ENCODE results near the gene TPO.
"Not testable (repeated sequence)": the region's sequence is repeated elsewhere in the genome, so short reads cannot be mapped to it uniquely, and the experiment has no call there.

The TPO gene

GRCh38 chr2:1489486-1489885, 76.2 kb downstream of the TPO start:
- no peak for DNase-seq (ENCODE audit: extremely low read depth, low read depth)
- TF ChIP-seq, protein P1, sequence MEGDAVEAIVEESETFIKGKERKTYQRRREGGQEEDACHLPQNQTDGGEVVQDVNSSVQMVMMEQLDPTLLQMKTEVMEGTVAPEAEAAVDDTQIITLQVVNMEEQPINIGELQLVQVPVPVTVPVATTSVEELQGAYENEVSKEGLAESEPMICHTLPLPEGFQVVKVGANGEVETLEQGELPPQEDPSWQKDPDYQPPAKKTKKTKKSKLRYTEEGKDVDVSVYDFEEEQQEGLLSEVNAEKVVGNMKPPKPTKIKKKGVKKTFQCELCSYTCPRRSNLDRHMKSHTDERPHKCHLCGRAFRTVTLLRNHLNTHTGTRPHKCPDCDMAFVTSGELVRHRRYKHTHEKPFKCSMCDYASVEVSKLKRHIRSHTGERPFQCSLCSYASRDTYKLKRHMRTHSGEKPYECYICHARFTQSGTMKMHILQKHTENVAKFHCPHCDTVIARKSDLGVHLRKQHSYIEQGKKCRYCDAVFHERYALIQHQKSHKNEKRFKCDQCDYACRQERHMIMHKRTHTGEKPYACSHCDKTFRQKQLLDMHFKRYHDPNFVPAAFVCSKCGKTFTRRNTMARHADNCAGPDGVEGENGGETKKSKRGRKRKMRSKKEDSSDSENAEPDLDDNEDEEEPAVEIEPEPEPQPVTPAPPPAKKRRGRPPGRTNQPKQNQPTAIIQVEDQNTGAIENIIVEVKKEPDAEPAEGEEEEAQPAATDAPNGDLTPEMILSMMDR (IDR thresholded peaks at IDR 0.05; ENCODE audit: low read depth, low read length): no peak

DNA sequence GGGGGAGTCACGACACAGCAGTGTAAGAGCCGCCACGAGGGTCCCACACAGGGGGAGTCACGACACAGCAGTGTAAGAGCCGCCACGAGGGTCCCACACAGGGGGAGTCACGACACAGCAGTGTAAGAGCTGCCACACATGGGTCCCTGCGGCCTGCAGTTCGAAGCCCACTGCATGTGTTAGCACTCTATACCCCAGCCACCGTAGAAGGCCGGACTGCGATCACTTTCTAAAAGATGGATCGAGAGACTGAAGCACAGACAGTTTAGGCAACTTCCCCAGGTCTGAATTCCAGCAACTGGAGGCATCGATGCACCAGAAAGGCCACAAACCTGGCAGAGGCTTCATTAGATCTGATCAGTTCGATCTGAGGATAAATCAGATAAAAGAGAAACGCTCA, 77.1 kb downstream of the TPO start:
- not testable (repeated sequence) for DNase-seq (ENCODE audit: extremely low read depth, low read depth)

DNA sequence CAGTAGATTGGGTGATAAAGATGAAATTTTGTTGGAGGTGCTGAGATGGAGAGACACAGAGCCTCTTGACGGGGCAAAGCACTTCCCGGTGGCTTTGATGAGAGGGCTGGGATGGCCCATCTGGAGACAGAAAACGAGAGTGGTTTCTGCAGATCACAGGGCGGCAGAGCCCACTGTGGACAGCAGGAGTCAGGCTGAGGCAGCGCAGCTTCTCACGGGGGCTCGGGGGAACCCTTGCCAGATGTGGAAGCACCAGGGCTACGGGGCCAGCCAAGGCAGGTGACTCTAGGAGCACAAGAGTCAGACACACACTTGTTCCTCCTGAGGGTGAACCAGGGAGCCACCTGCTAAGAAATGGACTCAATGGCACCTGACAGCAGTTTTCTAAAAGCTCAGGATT, 78.5 kb downstream of the TPO start:
- TF ChIP-seq, protein P1 (IDR thresholded peaks at IDR 0.05; ENCODE audit: low read depth, low read length): no peak
- DNase-seq (ENCODE audit: extremely low read depth, low read depth): no peak

DNA sequence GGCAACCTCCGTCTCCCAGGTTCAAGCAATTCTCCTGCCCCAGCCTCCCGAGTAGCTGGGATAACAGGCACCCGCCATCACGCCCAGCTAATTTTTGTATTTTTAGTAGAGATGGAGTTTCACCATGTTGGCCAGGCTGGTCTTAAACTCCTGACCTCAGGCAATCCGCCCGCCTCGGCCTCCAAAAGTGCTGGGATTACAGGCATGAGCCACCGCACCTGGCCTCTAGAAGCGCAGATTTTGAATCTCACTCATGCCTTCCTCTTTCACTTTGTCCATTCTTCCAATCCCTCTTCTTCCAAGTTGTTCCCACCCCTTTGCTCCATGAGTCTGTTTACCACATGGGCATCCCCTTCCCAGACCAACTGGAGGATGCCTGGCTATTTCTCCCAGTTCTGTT, 79.0 kb downstream of the TPO start:
- not testable (repeated sequence) for DNase-seq (ENCODE audit: extremely low read depth, low read depth)

DNA sequence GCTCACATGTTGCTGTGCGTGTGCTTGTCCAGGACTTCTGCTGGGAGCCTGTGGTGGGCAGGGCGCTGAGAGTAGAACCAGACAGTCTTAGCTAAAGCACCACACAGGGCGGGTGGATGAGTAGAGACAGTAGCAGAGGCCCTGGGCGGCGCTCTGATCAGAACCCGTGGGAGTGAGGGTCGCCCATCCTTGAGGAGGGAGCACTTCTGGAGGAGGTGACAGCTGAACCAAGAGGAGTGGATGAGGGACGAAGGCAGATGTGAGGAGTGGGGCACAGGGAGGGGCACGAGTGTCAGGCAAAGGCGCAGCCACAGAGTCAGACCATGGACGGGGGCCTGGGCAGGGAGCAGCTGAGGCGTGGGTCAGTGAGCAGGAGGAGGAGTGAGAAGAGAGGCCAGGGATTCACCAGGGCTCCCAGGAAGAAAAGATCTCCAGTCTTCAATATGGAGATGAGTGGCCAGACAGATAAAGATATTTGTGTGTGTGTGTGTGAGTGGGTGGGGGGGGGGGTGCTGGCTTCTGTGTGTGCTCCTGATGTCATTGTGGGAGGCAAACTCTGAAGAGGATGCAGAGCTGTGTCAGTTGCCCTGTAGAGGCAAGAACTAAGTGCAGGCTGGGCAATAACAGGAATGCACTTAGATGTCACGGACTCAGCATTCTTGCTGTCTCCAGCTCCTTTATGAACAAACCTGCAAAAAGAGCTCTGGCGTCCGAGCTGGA, 79.6 kb downstream of the TPO start:
- no peak for DNase-seq (ENCODE audit: extremely low read depth, low read depth)
- TF ChIP-seq, protein P1 (IDR thresholded peaks at IDR 0.05; ENCODE audit: low read depth, low read length): no peak

DNA sequence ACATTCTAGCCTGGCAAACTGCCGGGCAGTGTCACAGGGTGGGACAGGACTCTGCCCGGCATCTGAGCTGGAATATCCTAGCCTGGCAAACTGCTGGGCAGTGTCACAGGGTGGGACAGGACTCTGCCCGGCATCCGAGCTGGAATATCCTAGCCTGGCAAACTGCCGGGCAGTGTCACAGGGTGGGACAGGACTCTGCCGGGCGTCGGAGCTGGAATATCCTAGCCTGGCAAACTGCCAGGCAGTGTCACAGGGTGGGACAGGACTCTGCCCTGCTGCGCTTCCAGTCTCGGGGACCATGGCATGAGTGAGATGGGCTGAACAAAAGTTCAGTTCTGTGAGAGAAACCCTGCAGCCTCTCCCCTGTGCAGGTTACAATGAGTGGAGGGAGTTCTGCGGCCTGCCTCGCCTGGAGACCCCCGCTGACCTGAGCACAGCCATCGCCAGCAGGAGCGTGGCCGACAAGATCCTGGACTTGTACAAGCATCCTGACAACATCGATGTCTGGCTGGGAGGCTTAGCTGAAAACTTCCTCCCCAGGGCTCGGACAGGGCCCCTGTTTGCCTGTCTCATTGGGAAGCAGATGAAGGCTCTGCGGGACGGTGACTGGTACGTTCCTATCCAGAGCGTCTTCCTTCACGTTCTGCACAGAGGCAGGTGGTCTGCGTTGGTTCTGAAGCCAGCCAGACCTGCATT, 80.3 kb downstream of the TPO start:
- no peak for DNase-seq (ENCODE audit: extremely low read depth, low read depth)
- TF ChIP-seq, protein P1 (IDR thresholded peaks at IDR 0.05; ENCODE audit: low read depth, low read length): no peak

DNA sequence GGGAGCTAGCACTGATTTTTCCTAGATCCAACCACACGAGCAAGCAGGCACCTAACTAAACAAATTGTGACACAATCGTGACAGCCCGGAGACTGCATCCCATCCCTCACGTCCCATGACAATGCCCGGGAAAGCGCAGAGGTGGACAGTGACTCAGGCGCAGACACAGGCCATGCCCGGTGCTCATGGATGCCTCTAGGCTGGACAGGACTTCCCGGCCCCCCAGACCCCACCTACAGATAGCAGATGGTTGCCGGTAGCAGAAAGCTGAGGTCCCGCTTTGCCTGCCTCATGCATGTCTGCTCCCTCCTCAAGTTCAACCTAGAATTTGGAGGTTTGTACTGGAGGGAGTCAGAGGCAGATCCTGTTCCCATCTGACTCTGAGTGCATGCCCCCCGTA, 81.0 kb downstream of the TPO start:
- no peak for DNase-seq (ENCODE audit: extremely low read depth, low read depth)
- TF ChIP-seq, protein P1 (IDR thresholded peaks at IDR 0.05; ENCODE audit: low read depth, low read length): no peak

DNA sequence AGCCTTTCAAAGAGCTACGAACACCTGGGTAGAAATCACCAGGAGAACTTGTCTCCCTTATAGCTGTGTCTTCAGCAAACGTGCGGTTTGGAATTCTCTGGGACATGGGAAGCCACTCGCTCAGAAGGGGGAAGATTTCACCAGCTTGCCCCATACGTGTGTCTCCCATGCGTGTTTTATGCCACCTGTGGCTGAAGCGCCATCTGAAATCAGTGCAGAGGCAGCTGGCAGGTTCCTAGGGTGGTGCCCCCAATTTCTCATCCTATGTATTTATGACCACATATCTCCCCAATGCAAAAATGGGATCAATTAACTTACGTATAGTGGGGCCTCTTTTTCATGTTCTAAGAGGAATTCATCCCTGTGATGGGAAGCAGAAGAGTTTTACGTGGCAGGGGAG, 81.6 kb downstream of the TPO start:
- DNase-seq (ENCODE audit: extremely low read depth, low read depth): no peak
- TF ChIP-seq, protein P1 (IDR thresholded peaks at IDR 0.05; ENCODE audit: low read depth, low read length): no peak

All from AG09319 (cell line).